Uterus (tissue), 2 donors: ENCODE data around the gene AQP6.

Experiments
- POLR2A ChIP-seq, 2 donors: fragments of 450-650 bp; IDR thresholded peaks; one replicate each; pipeline ENCODE4 v1.6.1; 2016; ENCODE audit warnings: antibody characterized with exemption in 2 of 2, mild to moderate bottlenecking in 1 of 2, moderate library complexity in 1 of 2
- TF ChIP-seq, protein P1 (sequence below), 4 experiments: fragments of 200-600 bp in 2 of 4; fragments of 450-650 bp in 2 of 4; sonication (generic) in 2 of 4; IDR thresholded peaks; one replicate each; pipeline ENCODE4 v1.5.1; 2016 to 2019; ENCODE audit warnings: antibody characterized with exemption in 4 of 4, mild to moderate bottlenecking in 2 of 4, moderate library complexity in 1 of 4

DNA sequence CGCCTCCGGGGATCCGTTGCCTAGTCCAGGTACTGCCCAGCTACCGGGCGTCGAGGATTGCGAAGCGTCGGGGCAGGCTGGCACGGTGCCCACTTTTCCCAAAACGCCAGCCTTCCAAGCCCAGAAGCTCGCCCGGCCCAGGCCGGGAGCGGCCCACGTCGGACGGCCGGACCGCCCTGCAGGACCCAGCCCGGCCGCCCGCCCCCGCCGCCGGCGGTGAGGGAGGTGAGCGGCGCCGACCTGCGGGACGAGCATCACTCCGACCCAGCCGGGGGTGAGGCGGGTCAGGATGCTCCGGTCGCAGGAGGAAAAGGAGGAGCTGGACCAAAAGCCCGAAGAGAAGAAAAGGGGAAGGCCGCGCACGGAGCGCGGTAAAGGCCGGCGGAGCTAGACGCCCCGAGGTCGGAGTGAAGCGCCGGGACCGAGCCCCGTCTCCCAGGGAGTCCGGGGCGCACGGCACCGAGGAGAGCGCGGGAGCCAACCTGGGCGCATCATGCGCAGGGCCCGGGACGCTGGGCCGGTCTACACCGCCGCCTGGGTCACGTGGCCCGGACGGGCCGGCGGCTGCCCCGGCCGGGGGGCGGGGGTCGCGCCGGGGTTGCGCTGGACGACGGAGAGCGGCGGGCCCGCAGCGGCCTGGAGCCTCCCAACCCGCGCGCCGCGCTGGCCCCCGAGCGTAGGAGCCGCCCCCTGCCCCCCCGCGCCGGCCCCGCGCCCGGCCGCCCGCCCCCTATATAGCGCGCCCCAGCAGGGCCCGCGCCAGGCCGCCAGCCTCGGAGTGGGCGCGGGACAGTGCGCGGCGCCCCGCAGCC lies 11.4 kb upstream of the AQP6 start, which contains the start of gene AQP5:
- TF ChIP-seq, protein P1, sequence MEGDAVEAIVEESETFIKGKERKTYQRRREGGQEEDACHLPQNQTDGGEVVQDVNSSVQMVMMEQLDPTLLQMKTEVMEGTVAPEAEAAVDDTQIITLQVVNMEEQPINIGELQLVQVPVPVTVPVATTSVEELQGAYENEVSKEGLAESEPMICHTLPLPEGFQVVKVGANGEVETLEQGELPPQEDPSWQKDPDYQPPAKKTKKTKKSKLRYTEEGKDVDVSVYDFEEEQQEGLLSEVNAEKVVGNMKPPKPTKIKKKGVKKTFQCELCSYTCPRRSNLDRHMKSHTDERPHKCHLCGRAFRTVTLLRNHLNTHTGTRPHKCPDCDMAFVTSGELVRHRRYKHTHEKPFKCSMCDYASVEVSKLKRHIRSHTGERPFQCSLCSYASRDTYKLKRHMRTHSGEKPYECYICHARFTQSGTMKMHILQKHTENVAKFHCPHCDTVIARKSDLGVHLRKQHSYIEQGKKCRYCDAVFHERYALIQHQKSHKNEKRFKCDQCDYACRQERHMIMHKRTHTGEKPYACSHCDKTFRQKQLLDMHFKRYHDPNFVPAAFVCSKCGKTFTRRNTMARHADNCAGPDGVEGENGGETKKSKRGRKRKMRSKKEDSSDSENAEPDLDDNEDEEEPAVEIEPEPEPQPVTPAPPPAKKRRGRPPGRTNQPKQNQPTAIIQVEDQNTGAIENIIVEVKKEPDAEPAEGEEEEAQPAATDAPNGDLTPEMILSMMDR (IDR thresholded peaks at IDR 0.05), result no peak
- no peak for TF ChIP-seq POLR2A (IDR thresholded peaks at IDR 0.05)
